HG02759 (cell line): ENCODE measurements around the gene EXOSC3.

Experiments
- ATAC-seq: cut with Tn5 transposase; IDR thresholded peaks from one replicate; pipeline ENCODE4 v1.9.1; 2021; ENCODE audit warnings: mild to moderate bottlenecking, moderate library complexity; ENCODE audit not compliant: unreplicated experiment

EXOSC3 gene

DNA sequence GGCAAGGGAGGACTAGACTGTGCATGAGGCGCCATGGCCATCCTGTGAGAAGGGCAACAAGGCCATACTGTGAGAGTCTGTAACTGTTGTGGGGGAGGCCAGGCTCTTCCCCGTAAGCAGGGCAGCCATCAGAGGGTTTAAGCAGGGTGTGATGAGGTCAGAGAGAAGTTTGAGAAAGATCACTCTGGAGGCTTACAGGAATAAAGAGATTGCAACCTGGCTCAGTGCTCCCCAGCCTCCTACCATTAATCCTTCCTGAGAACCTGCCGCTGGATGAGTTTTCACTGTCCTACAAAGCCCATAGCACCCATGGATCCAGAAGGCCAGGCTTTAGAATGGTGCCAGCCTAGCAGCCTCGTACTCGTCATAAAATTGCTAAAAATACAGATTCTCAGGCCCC, 45.6 kb downstream of the EXOSC3 start:
- no peak for ATAC-seq

DNA sequence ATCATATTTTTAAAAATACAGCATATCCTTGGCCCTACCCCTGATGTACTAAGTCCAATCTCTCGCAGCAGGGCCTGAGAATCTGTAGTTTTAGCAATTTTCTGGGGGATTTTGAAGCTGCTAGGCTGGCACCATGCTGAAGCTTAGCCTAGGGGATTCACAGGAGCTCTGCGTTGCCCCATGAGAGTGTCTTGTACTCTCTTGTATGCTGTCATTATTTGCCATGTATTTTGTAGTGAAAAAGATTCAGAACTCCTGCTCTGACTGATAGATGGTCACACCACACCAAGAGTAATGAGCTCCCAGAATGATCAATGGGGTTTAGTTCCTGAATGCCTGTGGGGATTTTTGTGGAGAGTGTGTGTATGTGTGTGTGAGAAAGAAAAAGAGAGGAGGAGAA, 51.9 kb downstream of the EXOSC3 start:
- no peak for ATAC-seq

DNA sequence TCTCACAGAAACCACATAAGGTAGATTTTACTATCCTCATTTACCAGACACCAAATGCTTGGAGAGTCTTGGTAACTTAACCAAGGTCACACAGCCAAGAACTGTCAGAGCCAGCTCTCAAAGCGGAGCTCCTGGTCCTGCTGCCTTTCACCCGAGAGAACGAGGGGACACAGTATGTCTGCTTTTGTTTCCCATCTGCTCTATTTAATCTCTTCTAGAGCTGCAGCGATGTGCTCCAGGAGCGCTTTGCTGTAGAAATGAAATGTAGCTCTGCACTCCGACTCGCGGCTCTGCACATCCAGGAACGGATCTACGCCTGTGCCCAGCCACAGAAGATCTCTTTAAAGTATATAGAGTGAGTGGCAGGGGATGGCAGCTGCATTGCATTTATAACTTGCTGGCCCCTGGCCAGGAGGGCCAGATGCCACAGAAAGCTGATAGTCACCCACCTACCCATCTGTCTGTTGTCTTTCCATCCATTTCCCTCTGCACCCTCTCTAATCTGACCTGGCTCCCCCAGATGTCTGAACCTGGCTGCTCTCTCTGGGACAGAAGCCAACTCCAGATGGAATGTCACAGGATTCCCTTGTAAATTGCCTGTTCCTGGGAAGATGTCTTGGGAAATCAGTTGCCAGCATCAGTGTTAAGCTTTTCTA, 52.6 kb downstream of the EXOSC3 start:
- ATAC-seq, result no peak

DNA sequence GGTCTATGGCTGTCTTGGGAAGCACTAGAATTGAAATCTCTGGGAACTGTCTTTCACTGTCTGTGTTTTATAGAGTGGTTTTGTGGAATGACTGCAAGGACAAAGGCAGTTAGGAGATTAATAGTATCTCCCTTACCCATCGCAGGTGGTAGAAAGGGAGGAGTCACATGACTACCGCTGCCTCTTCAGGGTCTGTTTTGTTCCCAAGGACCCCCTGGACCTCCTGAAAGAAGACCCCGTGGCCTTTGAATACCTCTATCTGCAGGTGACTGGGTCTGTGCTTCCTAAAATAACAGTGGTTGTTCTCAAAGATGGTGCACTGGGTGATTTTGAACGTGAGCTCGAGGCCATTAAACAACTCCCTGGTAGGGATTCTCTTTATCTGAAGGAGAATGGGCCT, 54.0 kb downstream of the EXOSC3 start:
- no peak for ATAC-seq

DNA sequence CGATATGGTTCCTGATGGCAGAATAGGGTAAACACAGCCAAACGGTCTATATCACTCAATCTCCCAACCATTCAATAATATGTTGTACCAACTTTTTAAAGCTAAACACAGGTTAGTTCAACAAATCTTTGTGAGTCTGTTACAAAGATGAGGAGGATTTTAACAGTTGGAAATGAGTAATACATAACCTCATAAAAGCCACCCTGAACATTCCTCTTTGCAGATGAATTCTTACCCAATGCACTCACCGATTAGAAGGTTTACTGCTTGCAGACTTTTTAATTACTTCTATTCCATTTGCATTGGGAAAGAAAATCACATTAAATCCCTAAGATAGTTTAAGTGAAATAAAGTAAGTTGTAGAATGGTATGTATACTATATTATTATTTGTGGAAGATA, 54.6 kb downstream of the EXOSC3 start:
- no peak for ATAC-seq
